NCI-H187 treated with DMSO at 0.1 percent for 48 hours (cell line): ENCODE measurements around the gene C20orf204.

ENCODE experiments used
- DNase-seq: peaks from one replicate; lab custom pipeline; 2025; lab: John Stamatoyannopoulos, UW

Gene C20orf204

DNA sequence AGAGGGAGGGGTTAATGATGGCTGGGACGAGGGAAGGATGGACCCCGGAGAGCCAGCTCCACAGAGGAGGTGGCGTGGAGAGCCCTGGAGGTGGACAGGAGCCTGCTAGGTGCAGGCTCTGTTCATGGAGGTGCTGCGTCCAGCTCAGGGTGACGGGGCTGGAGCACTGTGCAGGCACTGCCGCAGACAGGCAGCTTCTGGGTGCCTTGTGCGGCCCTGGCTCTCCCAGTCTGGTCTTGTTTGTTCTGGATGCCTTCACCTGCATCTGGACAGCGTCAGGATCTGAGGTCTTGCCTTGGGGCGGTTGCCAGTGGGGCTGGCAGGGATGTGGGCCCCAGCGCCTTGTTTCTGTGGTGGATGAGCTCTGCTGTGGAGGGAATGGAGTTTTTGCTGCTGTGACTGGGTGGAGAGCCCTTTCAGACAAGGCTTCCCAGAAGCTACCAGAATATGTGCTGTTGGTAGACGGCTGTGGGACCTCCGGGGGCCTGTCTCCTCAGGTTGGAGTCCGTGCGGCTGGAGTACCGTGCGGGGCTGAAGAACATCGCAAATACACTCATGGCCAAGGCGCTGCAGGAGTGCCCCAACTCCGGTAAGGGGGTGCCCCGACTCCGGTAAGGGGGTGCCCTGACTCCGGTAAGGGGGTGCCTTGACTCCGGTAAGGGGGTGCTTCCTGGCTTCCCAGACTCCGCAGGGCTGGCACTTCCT is 7.8 kb upstream of the C20orf204 start:
- DNase-seq = no peak

- DNase-seq = no peak
Observed at GRCh38 chr20:64029293-64030117, 6.5 kb upstream of the C20orf204 start.

DNA sequence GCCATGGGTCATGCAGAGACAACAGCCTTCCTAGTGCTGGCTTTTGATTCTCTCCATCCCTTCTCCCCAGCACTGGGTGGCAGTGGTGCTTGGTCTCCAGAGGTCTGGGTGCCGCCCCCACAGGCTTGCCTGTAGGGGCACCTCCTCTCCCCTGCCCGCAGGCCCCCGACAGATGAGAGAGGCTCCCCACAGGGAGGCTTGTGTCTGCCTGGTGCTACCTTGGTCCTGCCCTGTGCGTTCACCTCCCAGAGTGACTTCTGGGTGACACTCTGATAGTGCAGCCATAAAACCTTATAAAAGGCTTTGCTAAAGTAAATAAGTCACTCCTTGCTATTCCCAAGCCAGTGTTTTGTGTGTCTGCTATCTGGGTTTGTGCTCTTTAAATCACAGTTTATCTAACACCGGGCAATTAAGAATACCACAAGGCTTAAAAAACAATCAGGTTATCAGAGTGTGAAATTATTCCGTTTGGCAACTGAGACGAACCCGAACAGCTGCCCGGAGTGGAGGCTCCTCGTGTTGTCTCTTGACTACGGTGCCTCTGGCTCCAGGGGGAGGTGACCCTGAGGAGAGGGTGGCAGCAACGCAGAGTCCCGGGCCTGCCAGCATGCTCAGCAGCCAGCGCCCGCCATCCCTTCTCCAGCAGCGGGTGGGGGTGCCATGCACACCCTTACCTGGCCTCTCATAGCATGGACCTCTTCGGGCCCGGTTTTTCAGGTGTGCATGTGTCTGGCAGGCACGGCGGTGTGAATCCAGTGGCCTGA is 5.4 kb upstream of the C20orf204 start:
- no peak for DNase-seq

DNA sequence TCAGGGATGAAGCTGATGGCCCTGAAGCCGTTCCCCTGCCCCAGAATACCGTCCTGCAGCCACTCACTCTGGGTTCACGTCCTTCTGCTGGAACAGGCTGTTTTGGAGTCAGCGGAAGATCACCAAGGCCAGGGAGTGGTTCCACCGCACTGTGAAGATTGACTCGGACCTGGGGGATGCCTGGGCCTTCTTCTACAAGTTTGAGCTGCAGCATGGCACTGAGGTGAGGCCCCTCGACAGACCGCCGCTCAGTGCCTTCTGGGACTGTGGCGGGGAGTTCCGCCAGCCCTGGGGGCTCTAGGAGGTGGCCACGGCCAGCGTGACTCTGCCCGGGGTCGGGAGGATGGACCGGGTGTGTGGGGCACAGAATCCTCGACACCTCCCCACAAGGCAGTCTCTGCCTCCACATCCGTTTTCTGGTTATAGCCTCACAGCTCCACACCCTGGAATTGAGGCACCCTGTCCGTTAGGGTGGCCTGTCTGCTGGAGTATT is 4.1 kb upstream of the C20orf204 start:
- no peak for DNase-seq

GRCh38 chr20:64032706-64033624 is 3.0 kb upstream of the C20orf204 start:
- DNase-seq = no peak

GRCh38 chr20:64033981-64034493 is 1.9 kb upstream of the C20orf204 start:
- DNase-seq = no peak

GRCh38 chr20:64035066-64035932 is 683 bp upstream of the C20orf204 start:
- DNase-seq = no peak

DNA sequence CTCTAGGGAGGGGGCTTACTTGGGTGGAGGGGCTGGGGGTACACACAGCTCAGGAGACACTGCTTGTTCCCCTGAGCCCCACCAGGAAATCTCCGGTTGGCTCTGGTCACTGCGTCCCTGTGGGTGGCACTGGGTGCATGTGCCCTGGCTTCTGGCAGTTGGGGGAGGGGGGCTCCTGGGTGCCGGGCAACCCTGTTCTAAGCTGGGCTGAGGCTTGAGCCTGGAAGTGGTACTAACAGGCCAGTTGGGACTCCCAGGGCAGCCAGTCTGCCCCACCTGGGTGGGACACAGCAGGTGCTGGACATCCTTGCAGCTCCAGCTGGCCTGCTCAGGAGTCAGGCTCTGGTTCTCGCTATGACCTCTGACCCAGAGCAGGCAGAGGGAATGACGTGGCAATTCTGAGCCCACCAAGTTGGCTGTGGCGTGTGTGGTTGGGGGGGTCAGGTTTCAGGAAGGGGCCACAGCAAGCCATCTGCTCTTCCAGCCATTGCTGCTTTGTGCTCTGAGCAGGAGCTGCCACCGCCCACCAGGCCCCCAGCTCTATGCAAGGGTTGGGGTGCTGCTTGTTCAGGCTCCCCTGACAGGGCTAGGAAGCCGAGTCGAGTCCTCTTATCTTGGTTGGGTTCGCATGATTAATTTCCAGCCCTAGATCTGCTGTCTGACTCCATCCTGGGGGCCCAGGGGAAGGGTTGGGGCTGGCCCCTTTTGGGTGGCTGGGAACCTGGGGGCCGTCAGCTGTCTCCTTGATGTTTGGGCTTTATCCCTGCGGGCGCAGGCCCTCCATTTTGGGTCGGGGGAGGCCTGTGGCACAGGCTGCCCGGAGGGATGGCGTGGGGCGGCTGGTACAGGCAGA is 590 bp downstream of the C20orf204 start:
- no peak for DNase-seq

- no peak for DNase-seq
Observed at GRCh38 chr20:64037199-64037497, 1.2 kb downstream of the C20orf204 start.

- DNase-seq = no peak
Observed at GRCh38 chr20:64037498-64038213, 1.7 kb downstream of the C20orf204 start.

DNA sequence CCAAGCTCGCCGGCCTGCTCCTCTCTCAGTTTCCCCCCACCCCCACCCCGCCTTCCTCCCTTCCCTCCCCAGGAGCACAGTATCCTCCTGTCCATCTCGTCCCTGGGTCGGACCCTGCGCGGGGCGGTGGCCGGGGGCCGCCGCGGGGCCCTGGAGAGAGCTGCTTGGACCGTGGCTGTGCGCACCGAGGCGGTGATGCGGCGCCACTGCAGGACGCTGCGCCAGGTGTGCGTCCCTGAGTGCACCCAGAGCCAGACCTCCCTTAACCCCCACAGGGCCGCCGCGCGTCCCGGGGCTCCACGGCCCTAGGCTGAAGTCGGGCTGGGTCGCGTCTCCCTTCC is 2.2 kb downstream of the C20orf204 start:
- no peak for DNase-seq

- DNase-seq = no peak
Observed at GRCh38 chr20:64038565-64039292, 2.7 kb downstream of the C20orf204 start.

GRCh38 chr20:64039293-64040160 is 3.5 kb downstream of the C20orf204 start:
- DNase-seq = no peak

DNA sequence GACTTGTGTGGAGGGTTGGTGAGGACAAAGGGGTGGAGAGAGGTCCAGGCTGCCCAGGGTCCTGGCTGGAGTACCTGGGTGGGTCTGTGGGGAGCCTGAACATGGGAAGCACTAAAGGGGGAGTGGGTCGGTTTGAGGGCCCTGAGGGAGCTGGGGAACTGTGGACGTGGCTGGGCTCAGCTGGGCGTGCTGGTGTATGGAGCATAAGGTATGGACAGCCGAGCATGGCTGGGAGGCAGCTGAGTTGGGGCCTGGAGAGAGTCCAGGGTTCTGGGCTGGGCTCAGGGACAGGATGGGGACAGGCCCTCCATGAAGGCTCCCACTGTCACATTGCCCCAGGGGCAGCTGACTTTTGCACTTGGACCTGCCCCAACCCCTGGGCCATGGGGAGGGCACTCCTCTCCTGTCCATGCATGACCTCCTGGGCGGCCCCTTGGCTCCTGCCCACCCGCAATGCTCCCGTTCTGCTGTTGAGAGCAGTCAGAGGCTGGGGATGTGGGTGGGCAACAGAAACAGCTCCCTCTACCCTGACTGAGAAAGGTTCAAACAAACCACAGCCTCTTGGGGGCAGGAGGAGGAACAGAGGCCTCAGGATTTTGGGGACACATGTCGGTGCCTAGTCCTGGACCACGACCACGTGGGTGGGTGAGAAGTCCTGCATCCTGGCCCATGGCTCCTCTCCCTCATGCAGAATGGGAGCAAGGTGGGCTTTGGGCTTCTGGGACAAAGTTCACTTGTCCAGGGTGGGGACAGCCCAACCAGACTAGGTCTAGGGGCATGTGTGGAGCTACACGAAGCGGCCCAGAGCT is 4.5 kb downstream of the C20orf204 start:
- no peak for DNase-seq

GRCh38 chr20:64041040-64041780 is 5.2 kb downstream of the C20orf204 start:
- DNase-seq = no peak

DNA sequence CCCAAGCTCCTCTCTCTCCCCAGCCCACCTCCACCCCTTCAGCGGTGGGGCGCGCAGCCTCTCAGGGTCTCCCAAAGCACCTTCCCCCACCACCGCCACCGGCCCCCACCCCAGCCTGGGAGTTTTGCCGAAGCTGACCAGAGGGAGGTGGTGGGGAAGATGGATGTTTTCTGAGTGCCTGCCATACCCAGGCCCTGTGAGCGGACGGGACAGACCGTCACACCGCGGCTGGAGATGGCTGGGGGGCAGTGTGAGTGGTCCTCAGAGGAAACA is 5.7 kb downstream of the C20orf204 start:
- no peak for DNase-seq
